HG02588 (cell line): ENCODE results near the gene VPREB1.
"Not testable (repeated sequence)": the region's sequence is repeated elsewhere in the genome, so short reads cannot be mapped to it uniquely, and the experiment has no call there.

Experiments
- ATAC-seq: cut with Tn5 transposase; IDR thresholded peaks from one replicate; pipeline ENCODE4 v1.9.1; 2021; ENCODE audit warnings: mild to moderate bottlenecking, moderate library complexity; ENCODE audit not compliant: unreplicated experiment

The VPREB1 gene

GRCh38 chr22:22245256-22245909 is 797 bp downstream of the VPREB1 start:
- ATAC-seq = no peak

DNA sequence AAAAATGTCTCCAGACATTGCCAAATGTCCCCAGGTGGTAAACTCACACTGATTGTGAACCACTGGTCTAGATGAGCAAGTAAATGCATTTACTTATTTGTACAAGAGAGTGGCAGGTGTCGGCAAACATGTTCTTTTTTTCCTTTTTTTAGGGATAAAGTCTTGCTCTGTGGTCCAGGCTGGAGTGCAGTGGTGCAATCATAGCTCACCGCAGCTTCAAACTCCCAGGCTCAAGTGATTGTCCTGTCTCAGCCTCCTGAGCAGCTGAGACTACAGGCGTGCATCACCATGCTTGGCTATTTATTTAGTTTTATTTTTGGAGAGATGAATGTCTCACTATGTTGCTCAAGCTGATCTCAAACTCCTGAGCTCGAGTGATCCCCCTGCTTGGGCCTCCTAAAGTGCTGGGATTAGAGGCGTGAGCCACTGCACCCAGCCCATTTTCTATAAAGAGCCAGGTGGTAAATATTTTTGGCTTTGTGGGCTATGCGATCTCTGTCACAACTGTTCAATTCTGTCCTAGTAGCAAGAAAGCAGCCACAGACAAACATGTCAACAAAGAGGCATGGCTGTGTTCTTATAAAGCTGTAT is 1.4 kb downstream of the VPREB1 start:
- ATAC-seq = no peak

- ATAC-seq = no peak
Observed at GRCh38 chr22:22246706-22247105, 2.1 kb downstream of the VPREB1 start.

GRCh38 chr22:22248878-22249277 is 4.3 kb downstream of the VPREB1 start:
- ATAC-seq = no peak

- not testable (repeated sequence) for ATAC-seq
Observed at GRCh38 chr22:22250651-22251050, 6.1 kb downstream of the VPREB1 start.

- ATAC-seq = not testable (repeated sequence)
Observed at GRCh38 chr22:22256133-22256532, 11.5 kb downstream of the VPREB1 start.

DNA sequence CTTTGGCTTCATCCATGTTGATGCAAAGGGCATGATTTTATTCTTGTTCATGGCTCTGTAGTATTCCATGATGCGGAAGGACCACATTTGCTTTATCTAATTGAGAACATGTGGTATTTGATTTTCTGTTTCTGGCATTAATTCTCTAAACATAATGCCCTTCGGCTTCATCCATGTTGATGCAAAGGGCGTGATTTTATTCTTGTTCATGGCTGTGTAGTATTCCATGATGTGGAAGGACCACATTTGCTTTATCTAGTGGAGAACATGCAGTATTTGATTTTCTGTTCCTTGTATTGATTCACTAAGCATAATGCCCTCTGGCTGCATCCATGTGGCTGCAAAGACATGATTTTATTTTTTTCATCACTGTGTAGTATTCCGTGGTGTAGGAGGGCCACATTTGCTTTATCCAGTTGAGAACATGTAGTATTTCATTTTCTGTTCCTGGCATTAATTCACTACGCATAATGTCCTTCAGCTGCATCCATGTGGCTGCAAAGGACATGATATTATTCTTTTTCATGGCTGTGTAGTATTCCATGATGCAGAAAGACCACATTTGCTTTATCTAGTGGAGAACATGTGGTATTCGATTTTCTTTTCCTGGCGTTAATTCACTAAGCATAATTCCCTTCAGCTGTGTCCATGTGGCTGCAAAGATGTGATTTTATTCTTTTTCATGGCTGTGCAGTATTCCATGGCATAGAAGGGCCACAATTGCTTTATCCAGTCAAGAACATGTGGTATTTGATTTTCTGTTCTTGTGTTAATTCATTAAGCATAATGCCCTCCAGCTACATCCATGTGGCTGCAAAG is 14.2 kb downstream of the VPREB1 start:
- not testable (repeated sequence) for ATAC-seq

DNA sequence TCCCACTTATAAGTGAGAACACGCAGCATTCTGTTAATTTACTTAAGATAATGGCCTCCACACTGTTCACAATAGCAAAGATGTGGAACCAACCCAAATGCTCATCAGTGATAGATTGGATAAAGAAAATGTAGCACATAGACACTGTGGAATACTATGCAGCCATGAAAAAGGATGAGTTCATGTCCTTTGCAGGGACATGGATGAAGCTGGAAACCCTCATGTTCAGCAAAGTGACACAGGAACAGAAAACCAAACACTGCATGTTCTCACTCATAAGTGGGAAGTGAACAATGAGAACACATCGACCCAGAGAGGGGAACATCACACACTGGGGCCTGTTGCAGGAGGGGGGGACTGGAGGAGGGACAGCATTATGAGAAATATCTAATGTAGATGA is 15.6 kb downstream of the VPREB1 start:
- not testable (repeated sequence) for ATAC-seq

GRCh38 chr22:22260586-22260985 is 16.0 kb downstream of the VPREB1 start:
- not testable (repeated sequence) for ATAC-seq

GRCh38 chr22:22262332-22263074 is 17.9 kb downstream of the VPREB1 start:
- not testable (repeated sequence) for ATAC-seq

DNA sequence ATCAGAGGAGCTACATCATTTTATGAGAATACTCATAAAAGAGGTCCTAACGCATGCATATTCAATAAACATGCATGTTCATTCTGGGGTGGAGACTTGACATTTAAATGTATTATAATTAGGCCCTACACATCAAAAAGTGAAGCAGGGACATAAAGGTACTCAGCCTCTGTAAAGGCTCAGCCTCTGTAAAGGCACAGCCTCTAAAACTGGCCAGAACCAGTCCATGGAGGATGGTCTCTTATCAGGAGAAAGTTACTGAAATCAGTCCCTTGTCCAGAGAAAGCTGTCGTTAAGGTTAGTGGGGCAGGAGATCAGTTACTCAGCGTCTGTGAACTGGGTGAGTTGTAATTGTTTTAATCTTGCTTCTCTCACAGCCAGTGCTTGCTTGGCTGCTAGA is 19.2 kb downstream of the VPREB1 start:
- ATAC-seq = not testable (repeated sequence)

- ATAC-seq = not testable (repeated sequence)
Observed at GRCh38 chr22:22270036-22270676, 25.6 kb downstream of the VPREB1 start.

DNA sequence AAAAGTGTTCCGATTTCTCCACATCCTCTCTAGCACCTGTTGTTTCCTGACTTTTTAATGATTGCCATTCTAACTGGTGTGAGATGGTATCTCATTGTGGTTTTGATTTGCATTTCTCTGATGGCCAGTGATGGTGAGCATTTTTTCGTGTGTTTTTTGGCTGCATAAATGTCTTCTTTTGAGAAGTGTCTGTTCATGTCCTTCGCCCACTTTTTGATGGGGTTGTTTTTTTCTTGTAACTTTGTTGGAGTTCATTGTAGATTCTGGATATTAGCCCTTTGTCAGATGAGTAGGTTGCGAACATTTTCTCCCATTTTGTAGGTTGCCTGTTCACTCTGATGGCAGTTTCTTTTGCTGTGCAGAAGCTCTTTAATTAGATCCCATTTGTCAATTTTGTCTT is 32.8 kb downstream of the VPREB1 start:
- ATAC-seq = not testable (repeated sequence)

- ATAC-seq = not testable (repeated sequence)
Observed at GRCh38 chr22:22284962-22285756, 40.6 kb downstream of the VPREB1 start.

DNA sequence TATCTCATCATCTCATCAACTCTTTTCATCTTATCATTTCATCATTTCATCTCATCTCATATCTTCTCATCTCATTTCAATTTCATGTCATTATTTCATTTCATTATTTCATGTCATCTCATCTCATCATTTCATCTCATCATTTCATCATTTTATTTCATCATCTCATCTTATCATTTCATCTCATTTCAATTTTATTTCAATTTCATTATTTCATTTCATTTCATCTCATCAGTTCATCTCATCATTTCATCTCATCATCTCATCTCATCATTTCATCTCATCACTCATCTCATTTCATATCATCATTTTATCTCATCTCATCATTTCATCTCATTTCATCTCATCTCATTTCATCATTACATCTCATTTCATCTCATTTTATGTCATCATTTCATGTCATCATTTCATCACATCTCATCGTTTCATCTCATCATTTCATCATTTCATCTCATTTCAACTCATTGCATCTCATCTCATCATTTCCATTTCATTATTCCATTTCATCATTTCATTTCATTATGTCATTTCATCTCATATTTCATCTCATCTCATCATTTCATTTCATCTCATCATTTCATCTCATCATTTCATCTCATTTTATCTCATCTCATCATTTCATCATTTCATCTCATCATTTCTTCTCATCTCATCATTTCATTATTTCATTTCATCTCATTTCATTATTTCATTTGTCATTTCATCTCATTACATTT is 42.0 kb downstream of the VPREB1 start:
- ATAC-seq = not testable (repeated sequence)

DNA sequence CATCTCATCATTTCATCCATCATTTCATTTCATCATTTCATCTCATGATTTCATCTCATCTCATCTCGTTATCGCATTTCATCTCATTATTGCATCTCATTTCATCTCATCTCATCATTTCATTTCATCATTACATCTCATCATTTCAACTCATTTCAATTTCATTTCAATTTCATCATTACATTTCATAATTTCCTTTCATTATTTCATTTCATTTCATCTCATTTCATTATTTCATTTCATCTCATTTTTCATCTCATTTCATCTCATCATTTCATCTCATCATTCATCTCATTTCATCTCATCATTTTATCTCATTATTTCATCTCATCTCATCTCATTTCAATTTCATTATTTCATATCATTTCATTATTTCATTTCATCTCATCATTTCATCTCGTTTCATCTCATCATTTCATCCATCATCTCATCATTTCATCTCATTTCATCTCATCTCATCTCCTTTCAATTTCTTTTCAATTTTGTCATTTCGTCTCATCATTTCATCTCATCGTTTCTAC is 42.6 kb downstream of the VPREB1 start:
- ATAC-seq = not testable (repeated sequence)

DNA sequence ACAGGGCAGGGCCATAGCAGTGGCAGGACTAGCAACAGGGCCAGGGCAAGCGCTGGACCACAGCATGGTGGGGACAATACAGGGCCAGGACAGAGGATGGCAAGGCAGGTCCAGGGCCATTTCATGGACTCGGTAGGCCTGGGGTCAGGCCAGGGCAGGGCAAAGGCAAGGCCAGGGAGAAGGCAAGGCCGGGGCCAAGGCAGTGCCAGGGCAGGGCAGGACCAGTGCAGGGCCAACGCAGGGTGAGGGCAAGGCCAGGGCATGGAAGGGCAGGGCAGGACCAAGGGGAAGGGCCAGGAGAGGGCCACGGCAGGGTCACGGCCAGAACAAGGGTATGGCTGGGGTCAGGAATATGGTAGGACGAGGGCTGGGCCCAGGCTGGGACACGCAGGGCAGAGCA is 45.1 kb downstream of the VPREB1 start:
- not testable (repeated sequence) for ATAC-seq

- ATAC-seq = not testable (repeated sequence)
Observed at GRCh38 chr22:22291129-22291806, 46.7 kb downstream of the VPREB1 start.
